Activated T-helper 17 cell treated with anti-CD3 and anti-CD28 coated beads, Interleukin-2, amount 50 U/mL, for 72 hours (primary cell): ENCODE data around the gene ABHD8. TPM values are rescaled to one million over a fixed set of nuclear protein-coding genes. Genes with fewer than 3 reads are reported as not detected.

Source experiments
- ATAC-seq: fragments of 150-1000 bp; cut with Tn5 transposase; replicated peaks from 2 replicates; pipeline ENCODE4 v1.10.0; 2021; ENCODE audit warnings: mild to moderate bottlenecking, moderate library complexity
- H3K27ac Mint-ChIP-seq: one replicate; pipeline ENCODE4 v1.8.0; 2022; ENCODE audit warnings: mixed read lengths
- H3K27me3 Mint-ChIP-seq: one replicate; pipeline ENCODE4 v1.8.0; 2022; ENCODE audit warnings: mixed read lengths
- H3K36me3 Mint-ChIP-seq: one replicate; pipeline ENCODE4 v1.8.0; 2022; ENCODE audit warnings: low read depth, mild to moderate bottlenecking, mixed read lengths
- H3K4me1 Mint-ChIP-seq: one replicate; pipeline ENCODE4 v1.8.0; 2022; ENCODE audit warnings: mixed read lengths
- H3K4me3 Mint-ChIP-seq: one replicate; pipeline ENCODE4 v1.8.0; 2022; ENCODE audit warnings: mild to moderate bottlenecking, mixed read lengths
- H3K9me3 Mint-ChIP-seq: one replicate; pipeline ENCODE4 v1.8.0; 2022; ENCODE audit warnings: mixed read lengths
- total RNA-seq, 2 donors: library from RNA; stranded (reverse); gene quantifications; one replicate each; pipeline ENCODE4 v1.2.3, GENCODE V29; 2022

The ABHD8 gene
- total RNA-seq, 2 donors from 2014 or later = 8.0 to 8.5 TPM

GRCh38 chr19:17337675-17338432 lies 34.6 kb upstream of the ABHD8 start:
- Mint-ChIP-seq H3K4me1 (peaks cover 17% of the 10 kb centered on the region), H3K4me3 (peak overlapping the region; percentile 86), H3K36me3 (no peaks in the 10 kb centered on the region), H3K9me3 (no peaks in the 10 kb centered on the region), H3K27me3 (no peaks in the 10 kb centered on the region), H3K27ac (peak overlapping the region; percentile 74)
- ATAC-seq = peak; percentile 8

- Mint-ChIP-seq H3K4me1 (peaks cover 17% of the 10 kb centered on the region), H3K27me3 (no peaks in the 10 kb centered on the region), H3K36me3 (no peaks in the 10 kb centered on the region), H3K27ac (peak within 1 kb of the TSS; percentile 74), H3K4me3 (peak within 1 kb of the TSS; percentile 86), H3K9me3 (no peaks in the 10 kb centered on the region)
- peak; percentile 95 for ATAC-seq
These were observed 33.8 kb upstream of the ABHD8 start, which contains the start of gene GTPBP3 for GRCh38 chr19:17336872-17337674. GTPBP3 (plus strand) TSS chr19:17337553; CDS start chr19:17337612, 59 bp downstream.

DNA sequence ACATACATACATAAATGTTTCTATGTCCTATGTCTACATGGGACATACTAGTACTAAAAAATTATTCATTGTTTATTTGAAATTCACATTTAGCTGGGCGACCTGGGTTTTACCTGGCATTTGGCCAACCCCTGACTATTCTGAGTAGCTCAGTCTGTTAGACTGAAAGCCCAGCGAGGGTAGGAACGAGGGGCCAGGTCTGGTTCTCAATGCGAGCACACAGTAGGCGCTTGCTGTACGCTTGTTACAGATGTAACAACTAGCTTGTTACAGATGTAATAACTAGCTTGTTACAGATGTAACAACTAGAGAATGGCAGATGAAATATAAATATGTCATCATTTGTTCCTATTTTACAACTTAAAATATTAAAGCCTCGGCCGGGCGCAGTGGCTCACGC lies 32.4 kb upstream of the ABHD8 start:
- Mint-ChIP-seq H3K4me1 (peaks cover 17% of the 10 kb centered on the region), H3K36me3 (no peaks in the 10 kb centered on the region), H3K27me3 (no peaks in the 10 kb centered on the region), H3K4me3 (peak overlapping the region; percentile 86), H3K9me3 (no peaks in the 10 kb centered on the region), H3K27ac (no peak overlapping the region)
- no peak for ATAC-seq

DNA sequence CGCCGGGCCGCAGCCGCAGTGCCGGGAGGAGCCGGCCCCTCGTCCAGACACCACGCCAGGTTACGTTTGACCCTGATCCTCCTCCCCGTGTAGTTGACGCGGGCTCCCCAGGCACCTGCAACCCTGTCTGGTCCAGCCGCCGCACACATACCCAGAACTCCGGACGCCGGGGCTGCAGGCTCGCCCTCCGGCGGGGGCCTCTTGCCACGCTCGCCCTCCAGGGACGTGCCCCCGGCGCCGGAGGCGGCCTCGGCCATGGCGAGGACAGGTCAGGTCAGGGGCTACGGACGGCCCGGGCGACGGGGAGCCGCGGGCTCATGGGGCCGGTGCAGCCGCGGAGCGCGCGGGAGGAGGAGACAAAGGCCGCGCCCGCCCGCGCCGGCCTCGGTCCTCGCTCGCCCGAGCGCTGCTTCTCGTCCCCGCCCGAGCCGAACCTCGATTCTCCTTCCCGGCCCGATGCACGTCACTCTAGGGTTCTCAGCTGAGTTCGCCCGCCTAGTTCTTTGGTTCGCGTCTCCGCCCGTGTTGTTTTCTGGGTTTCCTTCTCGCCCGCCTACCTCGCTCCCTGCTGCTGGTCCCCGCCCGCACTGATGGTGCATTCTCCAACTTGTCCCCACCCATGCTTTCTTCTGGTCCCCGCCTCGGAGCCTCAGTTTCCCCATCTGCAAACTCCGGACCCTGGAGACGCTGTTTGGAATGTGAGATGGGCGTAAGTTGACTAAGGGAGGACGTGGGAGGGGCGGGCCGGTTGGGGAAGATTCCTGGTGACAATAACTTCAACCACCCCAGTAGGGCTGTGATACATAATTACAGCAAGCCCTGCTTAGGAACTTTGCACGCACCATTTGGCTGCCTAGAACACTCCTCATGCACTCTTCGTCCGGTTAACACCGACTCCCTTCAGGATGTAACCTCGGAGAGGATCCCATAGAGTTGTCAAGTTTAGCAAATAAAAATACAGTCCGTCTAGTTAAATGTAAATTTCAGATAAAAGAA lies 31.5 kb upstream of the ABHD8 start, which contains the start of gene ANO8:
Gene ANO8 (minus strand): TSS at position 442 of the 996 bp plus-strand sequence. CDS start 185 bp downstream, at position 257.
- Mint-ChIP-seq H3K27ac (peak within 1 kb of the TSS; percentile 80), H3K27me3 (no peaks in the 10 kb centered on the region), H3K4me1 (peaks cover 17% of the 10 kb centered on the region), H3K36me3 (no peaks in the 10 kb centered on the region), H3K9me3 (no peaks in the 10 kb centered on the region), H3K4me3 (peak within 1 kb of the TSS; percentile 86)
- ATAC-seq = peak; percentile 8

DNA sequence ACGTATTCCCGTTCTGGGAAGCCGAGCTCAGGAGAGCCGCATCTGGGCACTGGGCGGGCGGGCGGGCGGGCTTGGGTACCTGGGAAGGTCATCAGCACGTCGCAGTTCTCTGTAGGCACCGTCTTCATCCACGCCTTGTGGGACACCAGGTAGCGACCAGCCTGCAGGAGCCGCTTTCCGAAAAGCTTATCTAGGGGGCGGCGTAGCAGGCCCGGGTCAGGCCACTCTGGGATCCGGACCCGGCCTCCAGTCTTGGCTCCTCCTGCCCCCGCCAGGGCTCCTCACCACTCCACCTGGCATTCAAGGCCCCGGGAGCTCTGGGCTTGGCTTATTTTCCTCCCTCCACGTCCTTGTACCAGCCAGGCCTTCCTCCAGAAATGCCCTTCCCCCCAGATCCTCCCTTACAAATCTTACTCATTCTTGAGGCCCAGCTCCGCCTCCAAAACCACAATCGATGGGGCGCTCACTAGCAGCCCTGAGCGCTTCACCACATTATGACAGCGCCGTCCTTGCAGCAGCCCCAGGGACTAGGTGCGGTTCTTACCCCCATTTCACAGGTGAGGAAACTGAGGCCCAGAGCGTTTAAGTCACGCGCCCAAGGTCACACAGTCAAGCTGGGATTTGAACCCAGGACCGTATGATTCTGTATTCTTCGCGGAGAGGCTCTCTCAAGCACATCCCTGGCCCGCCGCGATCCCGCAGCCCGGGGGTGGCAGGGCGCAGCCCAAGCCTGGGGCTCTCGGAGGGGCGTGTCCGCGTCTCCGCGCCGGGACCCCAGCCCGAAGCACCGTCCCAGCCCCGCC lies 30.6 kb upstream of the ABHD8 start:
- peaks cover 17% of the 10 kb centered on the region for H3K4me1 Mint-ChIP-seq

DNA sequence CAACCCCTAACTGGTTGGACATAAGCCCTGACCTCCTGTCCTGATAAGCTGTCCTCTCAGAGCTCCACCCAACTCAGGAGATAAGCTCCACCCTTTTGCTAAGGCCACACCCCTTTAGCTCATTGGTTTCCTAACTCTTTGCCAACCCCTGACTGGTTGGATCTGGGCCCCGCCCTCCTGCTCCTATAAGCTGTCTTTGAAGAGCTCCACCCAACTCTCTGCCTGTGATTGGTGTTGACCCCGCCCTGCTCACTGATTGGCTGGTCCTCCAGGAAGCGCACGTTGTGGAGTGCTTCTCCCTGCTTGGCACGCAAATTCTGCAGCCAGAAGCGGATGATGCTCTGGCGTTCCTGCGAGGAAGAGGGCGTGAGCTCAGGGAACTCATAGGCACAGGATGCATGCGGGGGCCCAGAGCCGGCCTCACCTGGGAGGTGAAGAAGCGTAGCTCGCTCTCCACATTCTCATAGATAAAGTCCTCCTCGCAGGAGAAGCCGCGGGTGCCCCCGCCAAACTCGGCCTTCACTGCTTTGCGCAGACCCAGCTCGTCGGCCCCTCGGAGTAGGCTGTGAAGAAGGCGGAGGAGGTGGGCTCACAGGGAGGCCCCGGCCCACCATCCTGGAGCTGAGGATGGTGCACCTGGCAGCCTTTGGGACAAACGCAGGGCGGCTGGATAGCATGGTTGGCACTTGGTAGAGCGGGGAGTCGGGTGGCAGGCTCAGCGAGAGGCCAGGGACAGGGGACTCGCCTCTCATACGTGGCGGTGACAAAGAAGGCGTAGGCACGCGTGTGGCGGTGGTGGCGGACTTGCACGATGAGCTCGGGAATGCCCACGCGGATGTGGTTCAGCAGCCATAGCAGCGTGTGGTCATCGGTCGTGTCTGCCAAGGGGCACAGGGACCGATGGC lies 29.7 kb upstream of the ABHD8 start:
- Mint-ChIP-seq H3K27me3 (no peaks in the 10 kb centered on the region), H3K9me3 (no peaks in the 10 kb centered on the region), H3K4me3 (peak overlapping the region; percentile 15), H3K27ac (no peak overlapping the region), H3K36me3 (no peaks in the 10 kb centered on the region), H3K4me1 (peaks cover 17% of the 10 kb centered on the region)
- ATAC-seq = peak; percentile 5

More for the DNA sequence above, 30.6 kb upstream of the ABHD8 start:
- Mint-ChIP-seq H3K9me3 (no peaks in the 10 kb centered on the region), H3K27me3 (no peaks in the 10 kb centered on the region), H3K27ac (peak overlapping the region; percentile 80), H3K36me3 (no peaks in the 10 kb centered on the region), H3K4me3 (peak overlapping the region; percentile 86)
- ATAC-seq = peak; percentile 61

- H3K9me3 Mint-ChIP-seq = no peaks in the 10 kb centered on the region
- H3K36me3 Mint-ChIP-seq = no peaks in the 10 kb centered on the region
- peaks cover 16% of the 10 kb centered on the region for H3K4me1 Mint-ChIP-seq
- no peaks in the 10 kb centered on the region for H3K27me3 Mint-ChIP-seq
- ATAC-seq = no peak
- H3K27ac Mint-ChIP-seq = no peak overlapping the region
- no peak overlapping the region for H3K4me3 Mint-ChIP-seq
These were observed 29.1 kb upstream of the ABHD8 start for GRCh38 chr19:17332360-17332676.

DNA sequence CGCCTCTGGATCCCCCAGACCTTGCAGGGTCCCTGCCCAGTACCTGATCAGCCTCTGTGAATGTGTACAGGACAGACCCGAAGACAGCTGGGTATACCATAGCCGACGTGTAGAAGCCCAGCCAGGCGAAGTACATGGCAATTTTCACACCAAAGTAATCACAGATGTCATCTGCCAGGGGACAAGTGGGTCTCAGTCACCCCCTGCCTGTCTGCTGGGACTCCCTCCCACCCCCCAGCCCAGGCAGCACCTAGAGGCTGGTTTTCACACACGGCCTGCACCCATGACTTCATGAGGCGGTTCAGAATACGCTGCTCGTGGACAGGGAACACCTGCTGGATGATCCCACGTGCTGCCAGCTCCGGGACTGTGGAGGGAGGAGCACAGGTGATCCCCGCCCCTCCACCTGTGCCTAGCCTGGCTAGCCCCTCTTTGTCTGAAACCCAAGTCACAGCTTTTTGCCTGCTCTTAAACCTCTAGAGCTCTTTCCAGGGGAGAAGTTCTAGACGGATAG lies 27.9 kb upstream of the ABHD8 start:
- H3K4me3 Mint-ChIP-seq = peak overlapping the region; percentile 50
- ATAC-seq = no peak
- H3K36me3 Mint-ChIP-seq = no peaks in the 10 kb centered on the region
- H3K27ac Mint-ChIP-seq = no peak overlapping the region
- no peaks in the 10 kb centered on the region for H3K27me3 Mint-ChIP-seq
- no peaks in the 10 kb centered on the region for H3K9me3 Mint-ChIP-seq
- peaks cover 12% of the 10 kb centered on the region for H3K4me1 Mint-ChIP-seq

- Mint-ChIP-seq H3K36me3 (no peaks in the 10 kb centered on the region), H3K4me1 (peaks cover 12% of the 10 kb centered on the region), H3K27ac (no peak overlapping the region), H3K4me3 (peak overlapping the region; percentile 50), H3K9me3 (no peaks in the 10 kb centered on the region), H3K27me3 (no peaks in the 10 kb centered on the region)
- no peak for ATAC-seq
These were observed 27.2 kb upstream of the ABHD8 start for GRCh38 chr19:17330262-17331044.

DNA sequence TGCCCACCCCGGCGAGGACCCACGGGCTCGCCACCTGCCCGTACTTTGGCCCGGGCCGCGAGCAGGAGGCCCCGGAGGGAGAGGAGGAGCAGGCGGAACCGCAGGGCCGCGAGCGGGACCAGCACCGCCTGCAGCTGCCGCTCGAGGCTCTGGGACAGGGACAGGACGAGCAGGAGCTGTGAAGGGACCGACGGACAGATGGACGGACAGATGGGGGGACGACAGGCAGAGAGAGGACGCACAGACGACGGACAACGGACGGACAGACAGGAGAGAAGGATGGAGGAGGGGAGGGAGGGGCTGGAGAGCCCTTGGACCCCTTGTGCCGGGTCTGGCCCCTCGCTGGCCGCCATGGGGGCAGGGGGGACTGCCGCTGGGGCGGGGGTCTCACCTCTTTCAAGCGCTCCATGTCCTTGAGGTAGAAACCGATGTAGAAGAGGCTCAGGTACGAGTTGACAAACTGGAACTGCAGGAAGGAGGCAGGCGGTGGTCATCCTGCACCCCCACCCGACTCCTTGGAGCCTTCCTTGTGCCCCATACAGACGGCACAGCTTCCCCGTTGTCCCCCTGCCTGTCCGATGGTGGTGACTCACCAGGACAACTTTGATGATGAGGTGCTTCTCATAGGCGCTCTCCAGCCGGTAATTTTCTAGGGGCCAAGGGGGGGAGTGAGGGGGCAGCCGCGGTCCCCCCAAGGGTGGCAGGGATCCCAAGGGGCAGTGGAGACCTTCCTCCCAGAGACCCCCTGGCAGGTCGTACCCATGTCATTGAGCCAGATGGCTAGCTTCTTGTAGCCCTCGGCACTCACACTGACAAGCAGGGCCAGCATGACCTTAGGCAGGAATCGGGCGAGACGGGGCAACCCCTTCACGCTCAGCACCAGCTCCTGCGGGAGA lies 26.4 kb upstream of the ABHD8 start:
- Mint-ChIP-seq H3K27me3 (no peaks in the 10 kb centered on the region), H3K36me3 (no peaks in the 10 kb centered on the region), H3K4me3 (peak overlapping the region; percentile 50), H3K4me1 (peaks cover 6% of the 10 kb centered on the region), H3K27ac (no peak overlapping the region), H3K9me3 (no peaks in the 10 kb centered on the region)
- no peak for ATAC-seq
